ENCODE results near the gene CXCL1.

CXCL1 gene

DNA sequence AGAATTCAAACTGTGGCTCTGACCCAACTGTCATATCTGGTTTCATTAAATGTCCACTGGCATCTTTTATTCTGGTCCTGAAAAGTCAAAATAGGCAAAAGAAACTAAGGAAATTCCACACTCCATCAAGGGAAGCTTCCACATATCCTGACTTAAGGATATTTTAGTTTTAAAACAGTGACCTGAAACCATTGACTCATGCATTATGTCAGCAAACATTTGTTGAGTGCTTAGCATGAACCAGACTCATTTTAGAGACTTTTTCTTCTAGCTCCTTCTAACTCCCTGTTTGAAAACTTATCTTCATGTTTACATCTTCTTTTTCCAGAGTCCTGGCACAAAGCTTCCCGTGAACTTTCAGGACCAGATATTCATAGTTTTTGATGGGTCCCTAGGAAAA is 6.9 kb upstream of the CXCL1 start:
- Histone ChIP-seq H3K4me3 (ENCODE audit: insufficient read depth in 1 of 2, low read depth in 1 of 2, low read length in 2 of 2) (no peak overlapping the region), H3K36me3 (ENCODE audit: control insufficient read depth in 1 of 2, insufficient read depth in 2 of 2, low read depth in 1 of 2, low read length in 2 of 2) (no peaks in the 10 kb centered on the region), H3K27ac (ENCODE audit: low read length, poor library complexity, severe bottlenecking) (peak overlapping the region; percentile 31), H2BK120ac (ENCODE audit: low read depth, low read length) (no peak overlapping the region), H3K4me1 (ENCODE audit: control insufficient read depth, insufficient read depth, low read depth, low read length) (peaks cover 2% of the 10 kb centered on the region), H2BK5ac (ENCODE audit: low read depth, low read length, poor library complexity, severe bottlenecking) (no peak overlapping the region), H2AK5ac (ENCODE audit: low read length, severe bottlenecking) (peak overlapping the region; percentile 24), H2AFZ (ENCODE audit: low read depth, low read length) (no peak overlapping the region), H3K23ac (ENCODE audit: low read length in 2 of 2) (no peak overlapping the region), H2BK15ac (ENCODE audit: low read depth, poor library complexity, severe bottlenecking) (no peak overlapping the region), H3K4me2 (ENCODE audit: low read length, poor library complexity, severe bottlenecking) (no peak overlapping the region), H3K27me3 (ENCODE audit: control insufficient read depth in 1 of 2, insufficient read depth in 1 of 2, low read length in 2 of 2) (no peaks in the 10 kb centered on the region), H3K4ac (ENCODE audit: low read depth in 1 of 2, low read length in 2 of 2) (no peak overlapping the region), H3K79me1 (replicated peaks; ENCODE audit: low read length, poor library complexity, severe bottlenecking) (no peaks in the 10 kb centered on the region), H3K9ac (ENCODE audit: low read length) (no peak overlapping the region), H3K18ac (ENCODE audit: low read depth in 1 of 2, low read length in 2 of 2) (no peak overlapping the region), H2BK12ac (ENCODE audit: low read length in 2 of 2) (peak overlapping the region; percentile 32 to 84), H4K91ac (ENCODE audit: low read length) (no peak overlapping the region), H3K9me3 (ENCODE audit: control insufficient read depth, low read length) (peaks cover 12% of the 10 kb centered on the region), H4K8ac (ENCODE audit: low read length) (no peak overlapping the region), H3K14ac (ENCODE audit: low read length in 2 of 2) (no peak overlapping the region)
- WGBS: 27% methylated on average over 1 of the region's 1 CpG
- peak; percentile 67 for DNase-seq

DNA sequence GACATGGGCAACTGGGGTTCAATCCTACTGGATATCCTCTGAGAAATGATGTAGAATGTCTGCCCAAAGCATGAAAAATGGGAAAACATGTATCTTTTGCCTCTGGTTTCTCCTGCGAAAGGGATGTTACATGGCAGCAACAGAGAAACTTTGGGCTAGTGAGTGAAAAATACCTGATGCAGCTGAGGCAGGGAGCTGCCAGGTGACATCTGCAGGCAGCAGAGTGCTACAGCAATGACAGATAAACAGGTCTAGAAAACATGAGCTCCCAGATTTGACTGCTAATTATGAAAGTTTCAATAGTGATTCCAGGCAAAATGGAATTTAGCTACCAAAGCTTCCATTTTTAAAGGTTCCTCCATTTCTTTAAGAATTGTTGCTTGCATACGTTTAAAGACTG is 4.8 kb upstream of the CXCL1 start:
- no peaks in the 10 kb centered on the region for H3K36me3 ChIP-seq (ENCODE audit: control insufficient read depth in 1 of 2, insufficient read depth in 2 of 2, low read depth in 1 of 2, low read length in 2 of 2)
- 89% methylated on average over 2 of the region's 2 CpGs for WGBS
- H2AK5ac ChIP-seq (ENCODE audit: low read length, severe bottlenecking): no peak overlapping the region
- H3K4ac ChIP-seq (ENCODE audit: low read depth in 1 of 2, low read length in 2 of 2): no peak overlapping the region
- no peaks in the 10 kb centered on the region for H3K79me1 ChIP-seq (replicated peaks; ENCODE audit: low read length, poor library complexity, severe bottlenecking)
- H3K14ac ChIP-seq (ENCODE audit: low read length in 2 of 2): no peak overlapping the region
- no peak overlapping the region for H3K27ac ChIP-seq (ENCODE audit: low read length, poor library complexity, severe bottlenecking)
- H3K18ac ChIP-seq (ENCODE audit: low read depth in 1 of 2, low read length in 2 of 2): peak overlapping the region in 1 of 2 experiments; percentile 62
- no peak overlapping the region for H2BK120ac ChIP-seq (ENCODE audit: low read depth, low read length)
- no peak overlapping the region for H3K4me2 ChIP-seq (ENCODE audit: low read length, poor library complexity, severe bottlenecking)
- peak overlapping the region; percentile 2 to 95 for H2BK12ac ChIP-seq (ENCODE audit: low read length in 2 of 2)
- H2AFZ ChIP-seq (ENCODE audit: low read depth, low read length): no peak overlapping the region
- no peak overlapping the region for H3K23ac ChIP-seq (ENCODE audit: low read length in 2 of 2)
- no peak for DNase-seq
- H3K4me1 ChIP-seq (ENCODE audit: control insufficient read depth, insufficient read depth, low read depth, low read length): peaks cover 6% of the 10 kb centered on the region
- no peaks in the 10 kb centered on the region for H3K27me3 ChIP-seq (ENCODE audit: control insufficient read depth in 1 of 2, insufficient read depth in 1 of 2, low read length in 2 of 2)
- no peak overlapping the region for H2BK5ac ChIP-seq (ENCODE audit: low read depth, low read length, poor library complexity, severe bottlenecking)
- H3K9ac ChIP-seq (ENCODE audit: low read length): no peak overlapping the region
- no peaks in the 10 kb centered on the region for H3K9me3 ChIP-seq (ENCODE audit: control insufficient read depth, low read length)
- H2BK15ac ChIP-seq (ENCODE audit: low read depth, poor library complexity, severe bottlenecking): no peak overlapping the region
- no peak overlapping the region for H3K4me3 ChIP-seq (ENCODE audit: insufficient read depth in 1 of 2, low read depth in 1 of 2, low read length in 2 of 2)
- H4K91ac ChIP-seq (ENCODE audit: low read length): no peak overlapping the region
- H4K8ac ChIP-seq (ENCODE audit: low read length): peak overlapping the region; percentile 37

DNA sequence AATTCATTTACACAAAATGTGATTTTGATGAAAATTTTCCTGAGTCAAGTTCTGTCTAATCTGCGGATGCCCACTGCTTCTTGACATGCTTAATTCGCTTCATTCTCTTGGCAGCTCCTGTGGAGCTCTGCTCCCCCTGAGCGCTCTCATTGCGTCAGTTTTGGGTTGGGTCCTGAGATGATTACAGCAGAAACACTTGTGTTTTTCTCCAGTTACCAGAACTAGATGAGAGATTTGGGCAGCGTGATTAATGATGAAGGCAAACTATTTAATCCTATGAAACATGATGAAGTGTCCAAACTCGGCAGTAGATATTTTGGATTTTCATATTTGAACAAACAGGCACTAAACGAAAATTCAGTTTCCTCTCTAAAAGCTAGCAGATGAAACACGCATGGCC is 4.2 kb upstream of the CXCL1 start:
- H2BK120ac ChIP-seq (ENCODE audit: low read depth, low read length): no peak overlapping the region
- DNase-seq: no peak
- peaks cover 6% of the 10 kb centered on the region for H3K4me1 ChIP-seq (ENCODE audit: control insufficient read depth, insufficient read depth, low read depth, low read length)
- H2BK15ac ChIP-seq (ENCODE audit: low read depth, poor library complexity, severe bottlenecking): no peak overlapping the region
- no peaks in the 10 kb centered on the region for H3K27me3 ChIP-seq (ENCODE audit: control insufficient read depth in 1 of 2, insufficient read depth in 1 of 2, low read length in 2 of 2)
- no peaks in the 10 kb centered on the region for H3K36me3 ChIP-seq (ENCODE audit: control insufficient read depth in 1 of 2, insufficient read depth in 2 of 2, low read depth in 1 of 2, low read length in 2 of 2)
- H3K4ac ChIP-seq (ENCODE audit: low read depth in 1 of 2, low read length in 2 of 2): peak overlapping the region in 1 of 2 experiments; percentile 7
- no peaks in the 10 kb centered on the region for H3K9me3 ChIP-seq (ENCODE audit: control insufficient read depth, low read length)
- no peak overlapping the region for H3K4me2 ChIP-seq (ENCODE audit: low read length, poor library complexity, severe bottlenecking)
- H3K9ac ChIP-seq (ENCODE audit: low read length): no peak overlapping the region
- H2BK5ac ChIP-seq (ENCODE audit: low read depth, low read length, poor library complexity, severe bottlenecking): no peak overlapping the region
- 97% methylated on average over 8 of the region's 8 CpGs for WGBS
- no peak overlapping the region for H3K27ac ChIP-seq (ENCODE audit: low read length, poor library complexity, severe bottlenecking)
- no peak overlapping the region for H3K14ac ChIP-seq (ENCODE audit: low read length in 2 of 2)
- no peaks in the 10 kb centered on the region for H3K79me1 ChIP-seq (replicated peaks; ENCODE audit: low read length, poor library complexity, severe bottlenecking)
- H2BK12ac ChIP-seq (ENCODE audit: low read length in 2 of 2): no peak overlapping the region
- peak overlapping the region in 1 of 2 experiments; percentile 67 for H3K18ac ChIP-seq (ENCODE audit: low read depth in 1 of 2, low read length in 2 of 2)
- no peak overlapping the region for H4K8ac ChIP-seq (ENCODE audit: low read length)
- H4K91ac ChIP-seq (ENCODE audit: low read length): no peak overlapping the region
- H3K4me3 ChIP-seq (ENCODE audit: insufficient read depth in 1 of 2, low read depth in 1 of 2, low read length in 2 of 2): no peak overlapping the region
- no peak overlapping the region for H3K23ac ChIP-seq (ENCODE audit: low read length in 2 of 2)
- no peak overlapping the region for H2AFZ ChIP-seq (ENCODE audit: low read depth, low read length)
- H2AK5ac ChIP-seq (ENCODE audit: low read length, severe bottlenecking): no peak overlapping the region

DNA sequence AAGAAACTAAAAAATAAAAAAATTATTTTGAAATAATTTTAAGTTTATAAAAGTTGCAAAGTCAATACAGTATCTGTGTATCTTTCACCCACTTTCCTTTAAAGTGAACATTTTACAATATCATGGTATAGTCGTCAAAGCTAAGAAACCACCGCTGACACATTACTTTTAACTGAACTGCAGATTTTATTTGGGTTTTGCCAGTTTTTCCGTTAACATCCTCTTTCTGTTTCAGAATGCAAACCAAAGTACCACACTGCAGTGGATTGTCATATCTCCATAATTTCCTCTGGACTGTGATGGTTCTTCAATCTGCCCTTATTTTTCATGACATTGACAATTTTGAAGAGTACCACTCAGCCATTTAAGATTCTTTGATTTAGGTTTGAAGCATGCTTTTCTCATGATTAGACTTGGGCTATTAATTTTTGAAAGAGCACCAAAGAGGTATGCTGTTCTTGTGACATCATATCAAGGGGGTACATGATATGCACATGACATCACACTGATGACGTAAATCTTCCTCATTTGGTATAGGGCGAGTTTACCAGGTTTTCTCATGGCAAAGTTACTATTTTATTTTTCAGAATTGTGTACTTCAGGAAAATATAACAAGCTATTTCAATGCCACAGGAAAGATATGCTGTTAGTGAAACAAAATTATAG is 3.6 kb upstream of the CXCL1 start:
- Histone ChIP-seq H3K27ac (ENCODE audit: low read length, poor library complexity, severe bottlenecking) (no peak overlapping the region), H2BK120ac (ENCODE audit: low read depth, low read length) (no peak overlapping the region), H3K9ac (ENCODE audit: low read length) (no peak overlapping the region), H4K8ac (ENCODE audit: low read length) (no peak overlapping the region), H3K4me1 (ENCODE audit: control insufficient read depth, insufficient read depth, low read depth, low read length) (peaks cover 6% of the 10 kb centered on the region), H3K79me1 (replicated peaks; ENCODE audit: low read length, poor library complexity, severe bottlenecking) (no peaks in the 10 kb centered on the region), H3K4ac (ENCODE audit: low read depth in 1 of 2, low read length in 2 of 2) (no peak overlapping the region), H3K14ac (ENCODE audit: low read length in 2 of 2) (no peak overlapping the region), H3K4me2 (ENCODE audit: low read length, poor library complexity, severe bottlenecking) (no peak overlapping the region), H3K27me3 (ENCODE audit: control insufficient read depth in 1 of 2, insufficient read depth in 1 of 2, low read length in 2 of 2) (no peaks in the 10 kb centered on the region), H2BK5ac (ENCODE audit: low read depth, low read length, poor library complexity, severe bottlenecking) (no peak overlapping the region), H3K18ac (ENCODE audit: low read depth in 1 of 2, low read length in 2 of 2) (no peak overlapping the region), H3K36me3 (ENCODE audit: control insufficient read depth in 1 of 2, insufficient read depth in 2 of 2, low read depth in 1 of 2, low read length in 2 of 2) (no peaks in the 10 kb centered on the region), H2BK15ac (ENCODE audit: low read depth, poor library complexity, severe bottlenecking) (no peak overlapping the region), H2AK5ac (ENCODE audit: low read length, severe bottlenecking) (no peak overlapping the region), H3K23ac (ENCODE audit: low read length in 2 of 2) (no peak overlapping the region), H4K91ac (ENCODE audit: low read length) (no peak overlapping the region), H3K9me3 (ENCODE audit: control insufficient read depth, low read length) (no peaks in the 10 kb centered on the region), H3K4me3 (ENCODE audit: insufficient read depth in 1 of 2, low read depth in 1 of 2, low read length in 2 of 2) (no peak overlapping the region), H2AFZ (ENCODE audit: low read depth, low read length) (no peak overlapping the region), H2BK12ac (ENCODE audit: low read length in 2 of 2) (peak overlapping the region in 1 of 2 experiments; percentile 29)
- WGBS: 98% methylated on average over 4 of the region's 5 CpGs
- DNase-seq: no peak

Measured in mesenchymal stem cell (in vitro differentiated cells and primary cell).